SK-N-SH treated with all-trans-retinoic acid at 6 μM for 48 hours (cell line): ENCODE data around the gene ITPR2.

Experiments
- ARNTL ChIP-seq: fragments of 450-650 bp; formaldehyde crosslinking; IDR thresholded peaks from 2 replicates; pipeline ENCODE4 v1.5.0; 2020; ENCODE audit warnings: low read depth, mild to moderate bottlenecking, moderate library complexity, borderline replicate concordance
- CREB5 ChIP-seq: fragments of 250-450 bp; sonication (Bioruptor Pico); IDR thresholded peaks from 2 replicates; pipeline ENCODE4 v1.5.1; 2020; ENCODE audit warnings: low read depth, mild to moderate bottlenecking, moderate library complexity
- CSDC2 ChIP-seq: fragments of 250-450 bp; sonication (Bioruptor Pico); IDR thresholded peaks from 2 replicates; pipeline ENCODE4 v1.5.0; 2020; ENCODE audit warnings: mild to moderate bottlenecking, moderate library complexity
- ESRRG ChIP-seq: fragments of 250-450 bp; sonication (Bioruptor Pico); IDR thresholded peaks from 2 replicates; pipeline ENCODE4 v1.6.1; 2021; ENCODE audit warnings: mild to moderate bottlenecking
- GLIS3 ChIP-seq: fragments of 250-450 bp; sonication (Bioruptor Pico); IDR thresholded peaks from 2 replicates; pipeline ENCODE4 v1.5.0; 2020; ENCODE audit warnings: mild to moderate bottlenecking, moderate library complexity
- ISL1 ChIP-seq: fragments of 250-450 bp; sonication (Bioruptor Pico); IDR thresholded peaks from 2 replicates; pipeline ENCODE4 v2.1.2; 2022; ENCODE audit warnings: mild to moderate bottlenecking, moderate library complexity
- ZFP3 ChIP-seq: fragments of 250-450 bp; sonication (Bioruptor Pico); IDR thresholded peaks from 2 replicates; pipeline ENCODE4 v1.5.0; 2020; ENCODE audit warnings: mild to moderate bottlenecking, moderate library complexity
- ZFP30 ChIP-seq: fragments of 450-650 bp; formaldehyde crosslinking; IDR thresholded peaks from 2 replicates; pipeline ENCODE4 v1.5.0; 2022; ENCODE audit warnings: mild to moderate bottlenecking, moderate library complexity
- ZNF565 ChIP-seq: fragments of 450-650 bp; formaldehyde crosslinking; conservative IDR thresholded peaks from 2 replicates; pipeline ENCODE4 v1.5.0; 2020; ENCODE audit warnings: low read depth, mild to moderate bottlenecking, moderate library complexity
- ZNF8 ChIP-seq: fragments of 450-650 bp; formaldehyde crosslinking; IDR thresholded peaks from 2 replicates; pipeline ENCODE4 v1.5.0; 2020; ENCODE audit warnings: mild to moderate bottlenecking, moderate library complexity
- TF ChIP-seq, protein P1 (sequence below): fragments of 250-450 bp; sonication (Bioruptor Pico); IDR thresholded peaks from 2 replicates; pipeline ENCODE4 v1.8.0; 2020; ENCODE audit warnings: mild to moderate bottlenecking, moderate library complexity, borderline replicate concordance
- TF ChIP-seq, protein P2 (sequence below): fragments of 250-450 bp; sonication (Bioruptor Pico); IDR thresholded peaks from 2 replicates; pipeline ENCODE4 v1.8.0; 2021; ENCODE audit warnings: low read depth, mild to moderate bottlenecking, moderate library complexity, borderline replicate concordance

DNA sequence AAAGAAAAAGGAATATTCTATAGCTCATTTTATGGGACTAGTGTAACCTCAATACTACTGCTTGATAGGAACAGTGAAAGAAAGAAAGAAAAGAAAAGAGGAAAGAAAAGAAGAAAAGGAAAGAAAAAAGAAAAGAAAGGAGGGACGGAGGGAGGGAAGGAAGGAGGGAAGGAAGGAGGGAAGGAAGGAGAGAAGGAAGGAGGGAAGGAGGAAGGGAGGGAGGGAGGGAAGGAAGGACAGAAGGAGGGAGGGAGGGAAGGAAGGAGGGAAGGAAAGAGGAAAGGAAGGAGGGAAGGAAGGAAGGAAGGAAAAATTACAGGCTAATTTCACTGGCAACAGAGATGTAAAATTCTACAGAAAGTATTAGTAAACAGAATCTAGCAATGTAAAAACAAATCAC lies 215.5 kb downstream of the ITPR2 start:
- no peak for TF ChIP-seq CREB5 (CRISPR knock-in tag)
- TF ChIP-seq, protein P1, sequence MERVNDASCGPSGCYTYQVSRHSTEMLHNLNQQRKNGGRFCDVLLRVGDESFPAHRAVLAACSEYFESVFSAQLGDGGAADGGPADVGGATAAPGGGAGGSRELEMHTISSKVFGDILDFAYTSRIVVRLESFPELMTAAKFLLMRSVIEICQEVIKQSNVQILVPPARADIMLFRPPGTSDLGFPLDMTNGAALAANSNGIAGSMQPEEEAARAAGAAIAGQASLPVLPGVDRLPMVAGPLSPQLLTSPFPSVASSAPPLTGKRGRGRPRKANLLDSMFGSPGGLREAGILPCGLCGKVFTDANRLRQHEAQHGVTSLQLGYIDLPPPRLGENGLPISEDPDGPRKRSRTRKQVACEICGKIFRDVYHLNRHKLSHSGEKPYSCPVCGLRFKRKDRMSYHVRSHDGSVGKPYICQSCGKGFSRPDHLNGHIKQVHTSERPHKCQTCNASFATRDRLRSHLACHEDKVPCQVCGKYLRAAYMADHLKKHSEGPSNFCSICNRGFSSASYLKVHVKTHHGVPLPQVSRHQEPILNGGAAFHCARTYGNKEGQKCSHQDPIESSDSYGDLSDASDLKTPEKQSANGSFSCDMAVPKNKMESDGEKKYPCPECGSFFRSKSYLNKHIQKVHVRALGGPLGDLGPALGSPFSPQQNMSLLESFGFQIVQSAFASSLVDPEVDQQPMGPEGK (CRISPR knock-in tag) = no peak
- TF ChIP-seq GLIS3 (CRISPR knock-in tag) = no peak
- no peak for TF ChIP-seq ESRRG (CRISPR knock-in tag)
- no peak for TF ChIP-seq ZNF565 (CRISPR knock-in tag)
- TF ChIP-seq ISL1 (CRISPR knock-in tag) = no peak
- TF ChIP-seq ZFP30 (CRISPR knock-in tag) = no peak
- TF ChIP-seq, protein P2, sequence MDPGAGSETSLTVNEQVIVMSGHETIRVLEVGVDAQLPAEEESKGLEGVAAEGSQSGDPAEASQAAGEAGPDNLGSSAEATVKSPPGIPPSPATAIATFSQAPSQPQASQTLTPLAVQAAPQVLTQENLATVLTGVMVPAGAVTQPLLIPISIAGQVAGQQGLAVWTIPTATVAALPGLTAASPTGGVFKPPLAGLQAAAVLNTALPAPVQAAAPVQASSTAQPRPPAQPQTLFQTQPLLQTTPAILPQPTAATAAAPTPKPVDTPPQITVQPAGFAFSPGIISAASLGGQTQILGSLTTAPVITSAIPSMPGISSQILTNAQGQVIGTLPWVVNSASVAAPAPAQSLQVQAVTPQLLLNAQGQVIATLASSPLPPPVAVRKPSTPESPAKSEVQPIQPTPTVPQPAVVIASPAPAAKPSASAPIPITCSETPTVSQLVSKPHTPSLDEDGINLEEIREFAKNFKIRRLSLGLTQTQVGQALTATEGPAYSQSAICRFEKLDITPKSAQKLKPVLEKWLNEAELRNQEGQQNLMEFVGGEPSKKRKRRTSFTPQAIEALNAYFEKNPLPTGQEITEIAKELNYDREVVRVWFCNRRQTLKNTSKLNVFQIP (CRISPR knock-in tag) = no peak
- TF ChIP-seq ARNTL (CRISPR knock-in tag) = no peak
- no peak for TF ChIP-seq ZNF8 (CRISPR knock-in tag)
- no peak for TF ChIP-seq CSDC2 (CRISPR knock-in tag)
- TF ChIP-seq ZFP3 = no peak
